Neural progenitor cell (in vitro differentiated cells): ENCODE data around the gene RELL1.

Source experiments
- CTCF ChIP-seq: fragments of 200-600 bp; sonication (generic); IDR thresholded peaks from 2 replicates; pipeline ENCODE4 v1.5.1; 2017; ENCODE audit warnings: antibody characterized with exemption, mild to moderate bottlenecking
- EZH2 ChIP-seq: fragments of 200-600 bp; sonication (generic); IDR thresholded peaks from 2 replicates; pipeline ENCODE4 v1.6.1; 2017; ENCODE audit warnings: antibody characterized with exemption, mild to moderate bottlenecking, moderate library complexity

GRCh38 chr4:37715889-37716402, 29.8 kb upstream of the RELL1 start:
- TF ChIP-seq CTCF (no peak), EZH2 (no peak)
